OCI-LY7 (cell line): ENCODE measurements around the gene ZBP1. TPM values are rescaled to one million over a fixed set of nuclear protein-coding genes. Genes with fewer than 3 reads are reported as not detected.

ENCODE experiments used
- BruUV-seq: library from RNA; stranded (reverse); fragments of 400-500 nt; replicated peaks from 2 replicates; lab custom pipeline; 2021; lab: Mats Ljungman, UMichigan
- CTCF ChIA-PET: fragments of 300-600 bp; sonication (Branson Sonifier 250); formaldehyde crosslinking; loops from one replicate; lab custom pipeline; 2022; ENCODE audit warnings: antibody characterized with exemption; ENCODE audit not compliant: unreplicated experiment; lab: Charles Lee
- POLR2A ChIA-PET: fragments of 300-600 bp; sonication (Branson Sonifier 250); formaldehyde crosslinking; loops from one replicate; lab custom pipeline; 2022; ENCODE audit warnings: antibody characterized with exemption; lab: Charles Lee
- DNase-seq: peaks from one replicate; pipeline ENCODE4 v3.0.0-alpha.2; 2015; ENCODE audit warnings: low spot score
- H2AFZ ChIP-seq: fragments of 200-600 bp; sonication (generic), shearing (Covaris generic); 2 replicates; pipeline ENCODE4 v1.6.1; 2014; ENCODE audit warnings: mild to moderate bottlenecking, antibody characterized with exemption, low read length, moderate library complexity
- H3K27ac ChIP-seq: fragments of 200-600 bp; sonication (generic); 2 replicates; pipeline ENCODE4 v1.5.1; 2014; ENCODE audit warnings: mixed run types, low read depth, mild to moderate bottlenecking, moderate library complexity, low read length, inconsistent platforms; ENCODE audit not compliant: poor library complexity, severe bottlenecking
- H3K36me3 ChIP-seq: fragments of 200-600 bp; sonication (generic); 2 replicates; pipeline ENCODE4 v1.6.1; 2014; ENCODE audit warnings: mild to moderate bottlenecking, antibody characterized with exemption, low read length, moderate library complexity, mixed read lengths; ENCODE audit not compliant: insufficient read depth
- H3K4me1 ChIP-seq: fragments of 200-600 bp; sonication (generic); 2 replicates; pipeline ENCODE4 v1.5.1; 2014; ENCODE audit warnings: mild to moderate bottlenecking, low read length; ENCODE audit not compliant: insufficient read depth, poor library complexity, severe bottlenecking
- H3K4me2 ChIP-seq: fragments of 200-600 bp; sonication (generic); 2 replicates; pipeline ENCODE4 v1.6.1; 2014; ENCODE audit warnings: mild to moderate bottlenecking, low read length
- H3K4me3 ChIP-seq: fragments of 200-600 bp; sonication (generic); 2 replicates; pipeline ENCODE4 v1.5.1; 2014; ENCODE audit warnings: mild to moderate bottlenecking, low read depth, low read length; ENCODE audit not compliant: poor library complexity, severe bottlenecking
- H3K79me2 ChIP-seq: fragments of 200-600 bp; sonication (generic); 2 replicates; pipeline ENCODE4 v1.6.1; 2016; ENCODE audit warnings: low read depth, mild to moderate bottlenecking, low read length, moderate library complexity, mixed read lengths; ENCODE audit not compliant: insufficient read depth
- H3K9me2 ChIP-seq: fragments of 200-600 bp; sonication (generic); 2 replicates; pipeline ENCODE4 v1.6.1; 2016; ENCODE audit warnings: mild to moderate bottlenecking, low read length, mixed read lengths; ENCODE audit not compliant: insufficient read depth
- H3K9me3 ChIP-seq: fragments of 200-600 bp; sonication (generic); 2 replicates; pipeline ENCODE4 v1.6.1; 2014; ENCODE audit warnings: mild to moderate bottlenecking, mixed run types, low read length, mixed read lengths
- H4K20me1 ChIP-seq: fragments of 200-600 bp; sonication (generic); 2 replicates; pipeline ENCODE4 v1.6.1; 2014; ENCODE audit warnings: mild to moderate bottlenecking, antibody characterized with exemption, low read length, moderate library complexity, mixed read lengths; ENCODE audit not compliant: insufficient read depth
- CTCF ChIP-seq: fragments of 200-600 bp; sonication (generic); conservative IDR thresholded peaks from 2 replicates; pipeline ENCODE4 v1.5.1; 2014; ENCODE audit warnings: mild to moderate bottlenecking, antibody characterized with exemption, low read length, moderate library complexity, mixed read lengths
- EZH2phosphoT487 ChIP-seq: fragments of 200-600 bp; sonication (generic); IDR thresholded peaks from 2 replicates; pipeline ENCODE4 v1.6.1; 2018; ENCODE audit warnings: low read depth, borderline replicate concordance, mild to moderate bottlenecking, mixed run types, antibody characterized with exemption, low read length, moderate library complexity, mixed read lengths
- intact Hi-C: fragments of 100-400 bp; cut with micrococcal nuclease; formaldehyde crosslinking; loops from one replicate; pipeline ENCODE4 v1.10.0; 2022; ENCODE audit not compliant: unreplicated experiment
- total RNA-seq, 2 experiments: library from RNA; depleted of rRNA in 1 of 2; stranded (reverse); fragments of >200 nt in 1 of 2; shearing (Covaris generic) in 1 of 2; gene quantifications; 2 replicates each; pipeline ENCODE4 v1.2.3, GENCODE V29; 2014 to 2022

Gene ZBP1
- total RNA-seq, 2 experiments from 2014 or later = 1.5 to 3.7 TPM

GRCh38 chr20:57568088-57568896 is 51.9 kb downstream of the ZBP1 start:
- H2AFZ ChIP-seq = no peak overlapping the region
- TF ChIP-seq EZH2phosphoT487 = no peak
- no peak for TF ChIP-seq CTCF
- DNase-seq = no peak
- H3K79me2 ChIP-seq = no peaks in the 10 kb centered on the region
- no peaks in the 10 kb centered on the region for H3K9me2 ChIP-seq
- no peaks in the 10 kb centered on the region for H4K20me1 ChIP-seq
- CTCF ChIA-PET = no interaction called here
- POLR2A ChIA-PET = no interaction called here
- H3K9me3 ChIP-seq = no peaks in the 10 kb centered on the region
- H3K27ac ChIP-seq = no peak overlapping the region
- H3K4me1 ChIP-seq = no peaks in the 10 kb centered on the region
- BruUV-seq = no TSS peak
- peaks cover 25% of the 10 kb centered on the region; the same call in 1 of the 2 replicates for H3K36me3 ChIP-seq
- intact Hi-C loops = no loop called here
- no peak overlapping the region for H3K4me2 ChIP-seq
- H3K4me3 ChIP-seq = no peak overlapping the region

DNA sequence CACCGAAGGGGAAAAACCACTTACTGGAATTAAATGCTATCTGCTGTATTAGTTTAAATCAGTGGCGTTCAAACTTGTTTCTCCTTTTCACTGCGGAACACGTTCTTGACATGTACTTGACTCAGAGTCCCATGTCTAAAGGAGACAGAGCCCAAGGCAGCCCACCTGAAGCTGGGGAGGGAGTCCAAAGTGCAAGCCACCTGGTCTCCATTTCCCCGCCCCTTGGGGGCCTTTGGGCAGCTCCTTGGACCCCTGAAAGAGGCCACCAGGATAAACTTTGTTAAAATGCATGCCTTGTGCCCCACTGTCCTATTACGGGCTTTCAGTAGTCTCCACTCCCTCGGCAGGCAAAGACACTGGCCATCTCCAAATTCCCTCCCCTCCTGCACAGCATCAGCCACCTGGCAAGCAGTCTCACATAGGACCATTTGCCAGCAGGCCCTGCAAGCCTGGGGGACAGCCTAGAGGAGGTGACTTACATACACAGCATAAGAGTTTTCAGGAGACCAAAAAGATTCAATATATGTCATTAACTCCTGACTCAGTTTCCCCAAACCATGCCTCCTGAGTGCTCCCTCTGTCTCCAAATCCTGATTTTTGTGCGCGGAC is 52.7 kb downstream of the ZBP1 start:
- H3K4me2 ChIP-seq = no peak overlapping the region
- no peaks in the 10 kb centered on the region for H3K9me3 ChIP-seq
- no peak for DNase-seq
- no TSS peak for BruUV-seq
- CTCF ChIA-PET = no interaction called here
- H3K79me2 ChIP-seq = no peaks in the 10 kb centered on the region
- no peak overlapping the region for H3K4me3 ChIP-seq
- H2AFZ ChIP-seq = no peak overlapping the region
- H3K4me1 ChIP-seq = no peaks in the 10 kb centered on the region
- no peak overlapping the region for H3K27ac ChIP-seq
- no peaks in the 10 kb centered on the region for H3K9me2 ChIP-seq
- POLR2A ChIA-PET = no interaction called here
- no peak for TF ChIP-seq EZH2phosphoT487
- H3K36me3 ChIP-seq = peaks cover 28% of the 10 kb centered on the region; the same call in 1 of the 2 replicates
- intact Hi-C loops = no loop called here
- no peaks in the 10 kb centered on the region for H4K20me1 ChIP-seq

- no peak for DNase-seq
- Histone ChIP-seq H3K27ac (no peak overlapping the region), H2AFZ (no peak overlapping the region), H3K4me1 (no peaks in the 10 kb centered on the region), H3K36me3 (peaks cover 28% of the 10 kb centered on the region; the same call in 1 of the 2 replicates), H3K4me3 (no peak overlapping the region), H3K4me2 (no peak overlapping the region), H4K20me1 (no peaks in the 10 kb centered on the region), H3K9me3 (no peaks in the 10 kb centered on the region), H3K79me2 (no peaks in the 10 kb centered on the region), H3K9me2 (no peaks in the 10 kb centered on the region)
- intact Hi-C loops = no loop called here
- CTCF ChIA-PET = no interaction called here
- BruUV-seq = no TSS peak
- TF ChIP-seq CTCF (no peak), EZH2phosphoT487 (no peak)
- POLR2A ChIA-PET = interaction anchor here (0.9 kb wide), 1 partner anchor 13 kb away, joined by 3 read pairs; no protein-coding TSS in a partner anchor
Observed at GRCh38 chr20:57566803-57567459, 53.3 kb downstream of the ZBP1 start.
